HG03378 (cell line): ENCODE measurements around the gene R3HDM4.

Experiments used
- ATAC-seq: cut with Tn5 transposase; IDR thresholded peaks from one replicate; pipeline ENCODE4 v1.9.1; 2021; ENCODE audit warnings: mild to moderate bottlenecking, moderate library complexity; ENCODE audit not compliant: unreplicated experiment

R3HDM4 gene

GRCh38 chr19:917323-918151 is 4.5 kb upstream of the R3HDM4 start, which contains the start of gene KISS1R:
TSS of gene KISS1R (plus strand) at chr19:917333. CDS start at chr19:917503, 170 bp downstream.
- no peak for ATAC-seq

GRCh38 chr19:916645-917322 is 3.8 kb upstream of the R3HDM4 start:
- ATAC-seq = no peak

GRCh38 chr19:912181-913079 is 589 bp downstream of the R3HDM4 start:
- ATAC-seq = no peak

GRCh38 chr19:911197-912033 is 1.6 kb downstream of the R3HDM4 start:
- no peak for ATAC-seq

GRCh38 chr19:907183-907853 is 5.7 kb downstream of the R3HDM4 start:
- ATAC-seq = no peak

- no peak for ATAC-seq
Measured at GRCh38 chr19:906480-906879, 6.5 kb downstream of the R3HDM4 start.

GRCh38 chr19:904545-904944 is 8.5 kb downstream of the R3HDM4 start:
- ATAC-seq = no peak

- no peak for ATAC-seq
Measured at GRCh38 chr19:903266-903797, 9.7 kb downstream of the R3HDM4 start.

GRCh38 chr19:902446-903226 is 10.4 kb downstream of the R3HDM4 start:
- no peak for ATAC-seq

- ATAC-seq = no peak
Measured at GRCh38 chr19:902093-902370, 11.0 kb downstream of the R3HDM4 start.

- ATAC-seq = no peak
Measured at GRCh38 chr19:901216-902092, 11.6 kb downstream of the R3HDM4 start.

GRCh38 chr19:900302-901111 is 12.5 kb downstream of the R3HDM4 start:
- no peak for ATAC-seq

GRCh38 chr19:900043-900301 is 13.0 kb downstream of the R3HDM4 start:
- ATAC-seq = no peak

GRCh38 chr19:899336-900042 is 13.5 kb downstream of the R3HDM4 start:
- ATAC-seq = no peak

- no peak for ATAC-seq
Measured at GRCh38 chr19:898663-899062, 14.4 kb downstream of the R3HDM4 start.

GRCh38 chr19:897442-898039 is 15.5 kb downstream of the R3HDM4 start:
- ATAC-seq = no peak
